GM06990 (cell line): ENCODE measurements around the gene TRIM6.

Experiments
- DNase-seq: peaks from one replicate; pipeline ENCODE4 v3.0.0-alpha.2; 2011; ENCODE audit not compliant: insufficient read length; ENCODE audit errors: extremely low read depth
- H3K27me3 ChIP-seq: replicated peaks from 2 replicates; pipeline ENCODE4 v1.6.0; 2011; ENCODE audit warnings: low read length; ENCODE audit not compliant: control insufficient read depth, insufficient read depth
- H3K36me3 ChIP-seq: 2 replicates; pipeline ENCODE4 v1.5.1; 2011; ENCODE audit warnings: low read length; ENCODE audit not compliant: control insufficient read depth, insufficient read depth
- H3K4me3 ChIP-seq: replicated peaks from 2 replicates; pipeline ENCODE4 v1.5.1; 2011; ENCODE audit warnings: low read depth, mild to moderate bottlenecking, control low read depth, low read length
- CTCF ChIP-seq: IDR thresholded peaks from 2 replicates; pipeline ENCODE4 v1.5.1; 2011; ENCODE audit warnings: low read length, control low read depth, mild to moderate bottlenecking, inconsistent platforms; ENCODE audit not compliant: insufficient read depth, poor library complexity, severe bottlenecking

TRIM6 gene

DNA sequence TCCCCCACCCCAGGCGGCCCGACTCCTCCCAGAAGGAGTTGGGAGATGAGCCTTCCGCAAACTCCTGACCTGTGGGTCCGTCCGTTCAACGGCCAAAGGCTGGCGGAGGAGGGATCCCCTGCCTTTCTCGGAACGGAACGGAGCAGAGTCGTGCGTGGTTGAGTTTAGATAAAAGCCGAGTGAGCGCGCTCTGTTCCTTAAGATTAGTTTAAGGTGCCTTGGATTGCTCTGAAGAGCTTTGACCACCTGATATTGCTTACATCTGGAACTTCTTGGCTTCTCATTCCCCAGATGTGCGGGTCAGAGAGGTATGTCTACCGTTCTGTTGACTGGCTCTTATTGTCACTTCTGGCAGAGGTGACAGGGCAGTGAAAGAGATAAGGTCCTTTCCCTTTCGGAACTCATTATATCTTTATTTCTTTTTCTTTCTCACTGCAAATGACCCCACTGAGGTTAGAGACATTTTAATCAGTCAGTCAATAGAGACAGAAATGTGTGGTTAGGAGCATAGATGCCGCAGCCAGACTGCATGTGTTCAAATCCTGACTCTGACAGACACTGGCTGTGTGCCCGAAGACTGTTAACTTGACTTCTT lies at the start of gene TRIM6:
Gene TRIM6, plus strand, starts transcription at position 31 of the 595 bp plus-strand sequence. Its CDS starts 261 bp downstream, at position 292.
- DNase-seq = peak; percentile 11
- Histone ChIP-seq H3K4me3 (peak within 1 kb of the TSS; percentile 54), H3K27me3 (no peaks in the 10 kb centered on the region)

GRCh38 chr11:5547982-5548381 lies 48.5 kb upstream of the TRIM6 start:
- no peak for DNase-seq
- Histone ChIP-seq H3K36me3 (no peaks in the 10 kb centered on the region), H3K27me3 (no peaks in the 10 kb centered on the region), H3K4me3 (no peak overlapping the region)
- no peak for TF ChIP-seq CTCF

More for the DNA sequence above, at the start of gene TRIM6:
- no peak for TF ChIP-seq CTCF
- H3K36me3 ChIP-seq = no peaks in the 10 kb centered on the region

- DNase-seq = no peak
- no peak for TF ChIP-seq CTCF
- Histone ChIP-seq H3K36me3 (no peaks in the 10 kb centered on the region), H3K27me3 (no peaks in the 10 kb centered on the region), H3K4me3 (no peak within 1 kb of the TSS)
These were observed 48.0 kb upstream of the TRIM6 start, which contains the start of gene OR52H1 for GRCh38 chr11:5548440-5548839. TSS of gene OR52H1 (minus strand) at chr11:5548540. CDS start at chr11:5545505, 3,035 bp downstream.

DNA sequence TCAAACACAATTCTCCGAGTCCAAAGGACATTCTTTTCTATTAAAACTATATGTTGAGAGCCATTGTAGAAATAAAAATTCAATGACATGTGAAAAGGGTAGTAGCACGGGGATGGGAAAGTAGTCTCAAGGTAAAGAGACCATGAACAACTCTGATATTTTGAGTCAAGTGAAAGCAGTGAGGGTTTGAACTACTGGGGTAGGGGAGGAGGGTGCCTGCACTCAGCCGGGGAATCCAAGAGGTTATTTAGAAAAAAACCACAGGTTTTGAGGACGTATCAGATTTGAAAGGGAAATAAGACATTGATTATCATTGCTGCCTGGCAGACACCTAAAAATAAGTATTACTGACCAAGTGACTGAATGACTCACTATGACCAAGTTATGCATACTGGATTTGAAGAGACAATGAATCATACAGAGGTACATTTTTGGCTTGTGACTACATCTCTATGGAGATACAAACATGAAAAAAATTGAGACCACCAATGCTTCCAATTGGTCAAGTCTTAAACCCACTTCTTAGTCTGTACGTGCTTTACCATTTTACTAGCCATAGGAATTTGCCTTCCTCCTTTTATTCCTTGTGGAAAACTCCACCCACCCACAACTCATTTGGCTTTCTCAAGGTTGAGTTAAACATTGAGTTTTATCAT lies 45.9 kb upstream of the TRIM6 start:
- H3K27me3 ChIP-seq = no peaks in the 10 kb centered on the region
- no peak for TF ChIP-seq CTCF
- no peaks in the 10 kb centered on the region for H3K36me3 ChIP-seq
- no peak for DNase-seq
- H3K4me3 ChIP-seq = no peak overlapping the region

- no peak for DNase-seq
- TF ChIP-seq CTCF = peak; percentile 17
- Histone ChIP-seq H3K36me3 (no peaks in the 10 kb centered on the region), H3K4me3 (no peak overlapping the region), H3K27me3 (no peaks in the 10 kb centered on the region)
These were observed 43.1 kb upstream of the TRIM6 start for GRCh38 chr11:5553343-5553742.
